HCT116 (cell line): Measurements from ENCODE around the gene FIBCD1.

ENCODE experiments used
- CEBPB ChIP-seq: IDR thresholded peaks from 2 replicates; pipeline ENCODE4 v1.6.1; 2012; ENCODE audit warnings: low read depth
- EZH2 ChIP-seq: fragments of 200-600 bp; sonication (generic); IDR thresholded peaks from 2 replicates; pipeline ENCODE4 v1.6.1; 2017; ENCODE audit warnings: antibody characterized with exemption, mixed run types
- EZH2phosphoT487 ChIP-seq: fragments of 200-600 bp; IDR thresholded peaks from 2 replicates; pipeline ENCODE4 v1.6.1; 2018; ENCODE audit warnings: antibody characterized with exemption, borderline replicate concordance
- JUND ChIP-seq: IDR thresholded peaks from 2 replicates; pipeline ENCODE4 v1.6.1; 2012
- ZNF274 ChIP-seq: fragments of 200-500 bp; sonication (Bioruptor generic); IDR thresholded peaks from 2 replicates; pipeline ENCODE4 v1.6.1; 2014; ENCODE audit warnings: mild to moderate bottlenecking, low read depth, low read length, inconsistent platforms

- TF ChIP-seq JUND (no peak), EZH2phosphoT487 (no peak), ZNF274 (no peak), EZH2 (no peak), CEBPB (no peak)
These were observed 46.4 kb downstream of the FIBCD1 start for GRCh38 chr9:130892477-130893304.
